ENCODE results near the gene SLC2A2.

DNA sequence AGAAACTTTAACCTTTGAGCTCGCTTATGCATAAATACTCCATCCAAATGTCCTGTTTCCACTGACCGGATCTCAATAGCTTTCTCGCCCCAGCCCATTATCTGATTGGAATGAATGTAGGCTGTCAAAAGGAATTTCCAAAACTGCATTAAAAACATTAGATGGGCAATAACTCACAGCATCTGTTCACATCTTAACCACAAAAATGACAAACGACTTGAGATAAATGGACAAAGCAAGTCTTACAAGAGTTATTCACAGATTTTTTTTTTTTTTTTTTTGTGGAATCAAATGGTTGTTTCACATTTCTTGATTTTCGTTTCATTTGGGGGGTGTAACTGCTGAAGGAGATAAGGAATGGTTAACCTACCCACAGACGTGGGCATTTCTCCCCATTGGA is 39.7 kb upstream of the SLC2A2 start:
- TF ChIP-seq CTCF (optimal IDR thresholded peaks at IDR 0.05 in 1 of 3, IDR thresholded peaks at IDR 0.05 in 1 of 3, conservative IDR thresholded peaks at IDR 0.05 in 1 of 3; ENCODE audit: extremely low read depth in 1 of 3, insufficient read depth in 2 of 3, low read length in 3 of 3) (no peak), EZH2 (IDR thresholded peaks at IDR 0.05; ENCODE audit: low read length) (no peak)

All from keratinocyte (primary cell).